GM12878 (cell line): ENCODE measurements around the gene AHNAK. TPM values are rescaled to one million over a fixed set of nuclear protein-coding genes. Genes with fewer than 3 reads are reported as not detected.

Experiments
- ATAC-seq: fragments of 200-7000 bp; cut with Tn5 transposase; 3 replicates; pipeline ENCODE4 v1.9.1; 2020; ENCODE audit warnings: mild to moderate bottlenecking, moderate library complexity
- BruUV-seq: library from RNA; stranded (reverse); fragments of 400-500 nt; replicated peaks from 2 replicates; lab custom pipeline; 2021; lab: Mats Ljungman, UMichigan
- CTCF ChIA-PET: fragments of 300-600 bp; sonication (Branson Sonifier 250); formaldehyde crosslinking; extraction: SDS; loops from one replicate; lab custom pipeline; 2021; ENCODE audit warnings: inconsistent platforms; lab: Yijun Ruan, JAX
- POLR2A ChIA-PET: fragments of 350-600 bp; formaldehyde crosslinking; extraction: SDS; loops from one replicate; lab custom pipeline; 2021; ENCODE audit warnings: inconsistent platforms; lab: Charles Lee
- RAD21 ChIA-PET: fragments of 300-600 bp; sonication (Branson Sonifier 250); formaldehyde crosslinking; loops from one replicate; lab custom pipeline; 2023; ENCODE audit warnings: antibody characterized with exemption; ENCODE audit not compliant: unreplicated experiment; lab: Charles Lee
- SMC1A ChIA-PET: fragments of 300-600 bp; sonication (Branson Sonifier 250); formaldehyde crosslinking; loops from one replicate; lab custom pipeline; 2023; ENCODE audit not compliant: unreplicated experiment, uncharacterized antibody; lab: Charles Lee
- DNase-seq: peaks from one replicate; pipeline ENCODE4 v3.0.0-alpha.2; 2011; ENCODE audit warnings: low read depth, low spot score
- FAIRE-seq: peaks from 3 replicates; lab custom pipeline; 2011; peaks lifted over from hg19 to GRCh38; lab: Jason Lieb, UNC
- H2AFZ ChIP-seq: 2 replicates; pipeline ENCODE4 v1.6.0; 2011; ENCODE audit warnings: low read depth, low read length, control low read depth; ENCODE audit not compliant: control insufficient read depth
- H3K27ac ChIP-seq: 2 replicates; pipeline ENCODE4 v1.5.1; 2011; ENCODE audit warnings: control low read depth; ENCODE audit not compliant: control insufficient read depth, insufficient read depth
- H3K27me3 ChIP-seq, 2 experiments: replicated peaks in 1 of 2; 2 replicates each; pipeline versions ENCODE4 v1.6.0 to v1.6.1; 2011; ENCODE audit warnings: low read length in 1 of 2; ENCODE audit not compliant: control insufficient read depth in 2 of 2, insufficient read depth in 2 of 2
- H3K36me3 ChIP-seq, 2 experiments: 2 replicates each; pipeline ENCODE4 v1.5.1; 2011; ENCODE audit warnings: low read length in 1 of 2; ENCODE audit not compliant: control insufficient read depth in 2 of 2, insufficient read depth in 2 of 2
- H3K4me1 ChIP-seq: 2 replicates; pipeline ENCODE4 v1.6.1; 2011; ENCODE audit warnings: mild to moderate bottlenecking, low read length, moderate library complexity, mixed read lengths; ENCODE audit not compliant: control insufficient read depth, insufficient read depth
- H3K4me2 ChIP-seq: 2 replicates; pipeline ENCODE4 v1.6.0; 2011; ENCODE audit warnings: control low read depth; ENCODE audit not compliant: control insufficient read depth, insufficient read depth
- H3K4me3 ChIP-seq: fragments of 200-600 bp; sonication (generic); 2 replicates; pipeline ENCODE4 v1.5.1; 2016
- H3K79me2 ChIP-seq: 2 replicates; pipeline ENCODE4 v1.6.0; 2011; ENCODE audit warnings: low read length; ENCODE audit not compliant: control insufficient read depth, insufficient read depth
- H3K9ac ChIP-seq: 2 replicates; pipeline ENCODE4 v1.8.0; 2011; ENCODE audit warnings: low read length, control low read depth, mixed read lengths; ENCODE audit not compliant: control insufficient read depth, insufficient read depth
- H3K9me3 ChIP-seq: replicated peaks from 3 replicates; pipeline ENCODE4 v1.5.1; 2011; ENCODE audit warnings: mild to moderate bottlenecking, low read length; ENCODE audit not compliant: control insufficient read depth, insufficient read depth
- H4K20me1 ChIP-seq: 2 replicates; pipeline ENCODE4 v1.6.0; 2011; ENCODE audit not compliant: control insufficient read depth, insufficient read depth
- CHD1 ChIP-seq: IDR thresholded peaks from 2 replicates; pipeline ENCODE4 v1.6.1; 2012; ENCODE audit warnings: low read depth, low read length, improper control_type of control experiment
- EED ChIP-seq: sonication (generic); IDR thresholded peaks from 2 replicates; pipeline ENCODE4 v1.6.1; 2016; ENCODE audit warnings: antibody characterized with exemption, low read depth
- EP300 ChIP-seq, 2 experiments: fragments of 150-350 bp in 1 of 2; IDR thresholded peaks; 2 replicates each; pipeline ENCODE4 v1.6.1; 2011 to 2012; ENCODE audit warnings: low read depth in 2 of 2, low read length in 2 of 2, borderline replicate concordance in 1 of 2, improper control_type of control experiment in 1 of 2, inconsistent platforms in 1 of 2; ENCODE audit not compliant: control insufficient read depth in 1 of 2
- ESRRA ChIP-seq: IDR thresholded peaks from 2 replicates; pipeline ENCODE4 v1.6.1; 2012; ENCODE audit warnings: mild to moderate bottlenecking, low read length, improper control_type of control experiment
- GABPA ChIP-seq: IDR thresholded peaks from 2 replicates; pipeline ENCODE4 v1.6.1; 2014; ENCODE audit warnings: antibody characterized with exemption, low read depth, mild to moderate bottlenecking, inconsistent platforms
- GATAD2B ChIP-seq: fragments of 450-650 bp; conservative IDR thresholded peaks from 2 replicates; pipeline ENCODE4 v1.6.1; 2017; ENCODE audit warnings: low read depth, mild to moderate bottlenecking, moderate library complexity
- JUNB ChIP-seq: IDR thresholded peaks from 2 replicates; pipeline ENCODE4 v1.6.1; 2016; ENCODE audit warnings: antibody characterized with exemption, mild to moderate bottlenecking
- NFXL1 ChIP-seq: fragments of 450-650 bp; IDR thresholded peaks from 2 replicates; pipeline ENCODE4 v1.6.1; 2017; ENCODE audit warnings: antibody characterized with exemption, mild to moderate bottlenecking, borderline replicate concordance
- RAD51 ChIP-seq: fragments of 450-650 bp; IDR thresholded peaks from 2 replicates; pipeline ENCODE4 v1.6.1; 2016; ENCODE audit warnings: moderate library complexity, mild to moderate bottlenecking, inconsistent platforms
- SIN3A ChIP-seq: IDR thresholded peaks from 2 replicates; pipeline ENCODE4 v1.6.1; 2012; ENCODE audit warnings: low read depth, low read length, improper control_type of control experiment
- SUPT20H ChIP-seq: IDR thresholded peaks from 2 replicates; pipeline ENCODE4 v1.6.1; 2011; ENCODE audit warnings: low read depth, mild to moderate bottlenecking, low read length, moderate library complexity, borderline replicate concordance; ENCODE audit not compliant: control insufficient read depth
- TCF12 ChIP-seq: IDR thresholded peaks from 2 replicates; pipeline ENCODE4 v1.6.1; 2011; ENCODE audit warnings: low read depth, mild to moderate bottlenecking, low read length
- YBX1 ChIP-seq: fragments of 450-650 bp; IDR thresholded peaks from 2 replicates; pipeline ENCODE4 v1.6.1; 2016; ENCODE audit warnings: antibody characterized with exemption
- WGBS: methylation state at CpG from one replicate; pipeline ENCODE4 v1.1.6; 2016; ENCODE audit warnings: low lambda C conversion rate; ENCODE audit not compliant: insufficient replicate concordance, insufficient coverage; ENCODE audit errors: missing lambda C conversion rate; 5-methylcytosine and 5-hydroxymethylcytosine counted together
- in situ Hi-C: fragments of 300-500 bp; cut with MboI; formaldehyde crosslinking; loops from 9 replicates; pipeline ENCODE4 v1.14.3; 2018; ENCODE audit warnings: mixed read lengths
- intact Hi-C: fragments of 100-400 bp; cut with micrococcal nuclease; formaldehyde crosslinking; loops from one replicate; pipeline ENCODE4 v1.14.2; 2022; ENCODE audit not compliant: unreplicated experiment
- polyA plus RNA-seq, 11 experiments: library from polyadenylated mRNA; depleted of rRNA in 4 of 11; unstranded in 6 of 11; stranded (reverse) in 5 of 11; fragments of >200 nt; fragmentation: Nextera tagmentation in 4 of 11; fragmentation: Illumina TruSeq in 1 of 11; extraction: Ambion mirVana in 4 of 11; extraction: Trizol in 1 of 11; gene quantifications; 1 replicate in 1 of 11; 2 replicates in 10 of 11; pipeline versions ENCODE4 v1.2.1 to v1.2.3, GENCODE V29; 2011 to 2016; ENCODE audit warnings: inconsistent platforms in 2 of 11, missing spikeins in 2 of 11, low read depth in 1 of 11
- total RNA-seq, 4 experiments: library from RNA; depleted of rRNA in 3 of 4; stranded (reverse); fragments of >200 nt in 3 of 4; fragmentation: Illumina TruSeq in 1 of 4; extraction: Trizol in 1 of 4; gene quantifications; 2 replicates each; pipeline versions ENCODE4 v1.2.1 to v1.2.3, GENCODE V29; 2013 to 2021
- TF ChIP-seq, protein P1 (sequence below): fragments of 450-650 bp; IDR thresholded peaks from 2 replicates; pipeline ENCODE4 v1.6.1; 2017; ENCODE audit warnings: mild to moderate bottlenecking
- TF ChIP-seq, protein P2 (sequence below): IDR thresholded peaks from 2 replicates; pipeline ENCODE4 v1.6.1; 2012; ENCODE audit warnings: low read depth, low read length, improper control_type of control experiment
- TF ChIP-seq, protein P3 (sequence below): IDR thresholded peaks from 2 replicates; pipeline ENCODE4 v1.6.1; 2011; ENCODE audit warnings: mild to moderate bottlenecking, low read depth, low read length, moderate library complexity; ENCODE audit not compliant: insufficient replicate concordance

Gene AHNAK
- total and polyA plus RNA-seq, 10 of the 15 experiments (the other 5 are each of a cell fraction or from before 2014, with no cell fraction given) = 0.76 to 90.3 (median 19.4) TPM

DNA sequence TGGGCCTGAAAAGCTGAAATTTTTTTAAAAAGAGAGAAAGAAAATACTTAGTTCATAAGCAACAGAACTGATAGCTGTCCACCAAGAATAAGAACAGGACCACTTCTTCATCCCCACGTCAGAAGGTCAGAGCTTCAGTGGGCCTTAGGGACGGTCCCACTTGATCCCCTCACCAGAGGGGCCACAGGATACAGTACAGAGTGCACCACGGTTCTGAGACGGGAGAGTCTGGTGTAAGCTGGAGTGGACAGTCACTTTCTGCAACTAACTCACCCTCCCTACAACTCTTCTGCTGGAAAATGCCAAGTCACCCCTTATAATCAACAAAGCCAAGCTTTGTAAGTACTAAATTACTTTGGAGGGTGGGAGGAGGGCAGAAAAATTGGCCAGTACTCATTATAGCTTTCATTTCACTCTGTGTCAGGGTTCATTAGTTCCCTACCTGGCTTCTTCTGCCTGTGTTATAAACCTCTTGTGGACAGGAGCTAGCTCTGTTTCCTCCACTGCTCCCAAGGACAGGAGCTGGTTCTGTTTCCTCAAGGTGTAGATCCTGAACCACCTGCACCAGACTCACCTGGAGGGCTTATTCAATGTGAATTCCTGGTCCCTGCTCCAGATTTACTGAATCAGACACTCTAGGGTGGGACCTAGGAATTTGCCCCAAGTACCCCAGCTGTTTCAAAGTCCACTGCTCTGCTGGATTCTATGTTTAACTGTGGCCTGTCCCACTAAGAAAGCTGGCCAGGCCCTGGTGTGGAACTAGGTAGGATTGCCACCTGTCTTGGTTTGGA lies 88.2 kb downstream of the AHNAK start:
- H3K9ac ChIP-seq = no peak overlapping the region
- ChIA-PET RAD21 (interaction anchor here (1.3 to 1.4 kb wide), 2 partner anchors 34 to 103 kb away, joined by 3 to 5 read pairs; no protein-coding TSS in a partner anchor), POLR2A (interaction anchor here (0.6 to 1.1 kb wide), 6 partner anchors 10 to 350 kb away, joined by 3 to 4 read pairs (median 4); no protein-coding TSS in a partner anchor), CTCF (interaction anchor here (0.6 to 2.1 kb wide), 13 partner anchors 8 to 681 kb away, joined by 3 to 7 read pairs (median 4); no protein-coding TSS in a partner anchor), SMC1A (interaction anchor here (0.6 to 2.0 kb wide), 5 partner anchors 13 to 1163 kb away, joined by 3 to 7 read pairs (median 4); partner anchors contain the start of genes B3GAT3 and VWCE)
- BruUV-seq = no TSS peak
- no peak for TF ChIP-seq GABPA
- TF ChIP-seq, protein P1, sequence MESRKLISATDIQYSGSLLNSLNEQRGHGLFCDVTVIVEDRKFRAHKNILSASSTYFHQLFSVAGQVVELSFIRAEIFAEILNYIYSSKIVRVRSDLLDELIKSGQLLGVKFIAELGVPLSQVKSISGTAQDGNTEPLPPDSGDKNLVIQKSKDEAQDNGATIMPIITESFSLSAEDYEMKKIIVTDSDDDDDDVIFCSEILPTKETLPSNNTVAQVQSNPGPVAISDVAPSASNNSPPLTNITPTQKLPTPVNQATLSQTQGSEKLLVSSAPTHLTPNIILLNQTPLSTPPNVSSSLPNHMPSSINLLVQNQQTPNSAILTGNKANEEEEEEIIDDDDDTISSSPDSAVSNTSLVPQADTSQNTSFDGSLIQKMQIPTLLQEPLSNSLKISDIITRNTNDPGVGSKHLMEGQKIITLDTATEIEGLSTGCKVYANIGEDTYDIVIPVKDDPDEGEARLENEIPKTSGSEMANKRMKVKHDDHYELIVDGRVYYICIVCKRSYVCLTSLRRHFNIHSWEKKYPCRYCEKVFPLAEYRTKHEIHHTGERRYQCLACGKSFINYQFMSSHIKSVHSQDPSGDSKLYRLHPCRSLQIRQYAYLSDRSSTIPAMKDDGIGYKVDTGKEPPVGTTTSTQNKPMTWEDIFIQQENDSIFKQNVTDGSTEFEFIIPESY = no peak
- TF ChIP-seq RAD51 = no peak
- no peak for TF ChIP-seq GATAD2B
- TF ChIP-seq JUNB = no peak
- TF ChIP-seq ESRRA = no peak
- no peak for TF ChIP-seq SUPT20H
- TF ChIP-seq, protein P2, sequence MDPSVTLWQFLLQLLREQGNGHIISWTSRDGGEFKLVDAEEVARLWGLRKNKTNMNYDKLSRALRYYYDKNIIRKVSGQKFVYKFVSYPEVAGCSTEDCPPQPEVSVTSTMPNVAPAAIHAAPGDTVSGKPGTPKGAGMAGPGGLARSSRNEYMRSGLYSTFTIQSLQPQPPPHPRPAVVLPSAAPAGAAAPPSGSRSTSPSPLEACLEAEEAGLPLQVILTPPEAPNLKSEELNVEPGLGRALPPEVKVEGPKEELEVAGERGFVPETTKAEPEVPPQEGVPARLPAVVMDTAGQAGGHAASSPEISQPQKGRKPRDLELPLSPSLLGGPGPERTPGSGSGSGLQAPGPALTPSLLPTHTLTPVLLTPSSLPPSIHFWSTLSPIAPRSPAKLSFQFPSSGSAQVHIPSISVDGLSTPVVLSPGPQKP = no peak
- no peak for TF ChIP-seq TCF12
- no peak for TF ChIP-seq CHD1
- TF ChIP-seq SIN3A = no peak
- TF ChIP-seq, protein P3, sequence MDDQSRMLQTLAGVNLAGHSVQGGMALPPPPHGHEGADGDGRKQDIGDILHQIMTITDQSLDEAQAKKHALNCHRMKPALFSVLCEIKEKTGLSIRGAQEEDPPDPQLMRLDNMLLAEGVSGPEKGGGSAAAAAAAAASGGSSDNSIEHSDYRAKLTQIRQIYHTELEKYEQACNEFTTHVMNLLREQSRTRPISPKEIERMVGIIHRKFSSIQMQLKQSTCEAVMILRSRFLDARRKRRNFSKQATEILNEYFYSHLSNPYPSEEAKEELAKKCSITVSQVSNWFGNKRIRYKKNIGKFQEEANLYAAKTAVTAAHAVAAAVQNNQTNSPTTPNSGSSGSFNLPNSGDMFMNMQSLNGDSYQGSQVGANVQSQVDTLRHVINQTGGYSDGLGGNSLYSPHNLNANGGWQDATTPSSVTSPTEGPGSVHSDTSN = no peak
- no peak for TF ChIP-seq NFXL1
- TF ChIP-seq YBX1 = no peak
- no peak for TF ChIP-seq EED
- TF ChIP-seq EP300 (IDR thresholded peaks at IDR 0.05; ENCODE audit: borderline replicate concordance in 1 of 2, control insufficient read depth in 1 of 2, low read depth in 2 of 2, low read length in 2 of 2) = no peak
- 40% methylated on average over 4 of the region's 4 CpGs for WGBS
- H2AFZ ChIP-seq = no peak overlapping the region
- no peaks in the 10 kb centered on the region for H3K4me1 ChIP-seq
- DNase-seq (no peak), ATAC-seq (peak; percentile 24; the same call in 2 of the 3 replicates), FAIRE-seq (no peak)
- H3K36me3 ChIP-seq = no peaks in the 10 kb centered on the region
- no peak overlapping the region for H3K4me3 ChIP-seq
- H3K9me3 ChIP-seq = no peaks in the 10 kb centered on the region
- H3K27me3 ChIP-seq = no peaks in the 10 kb centered on the region
- in situ Hi-C loops (no loop called here), intact Hi-C loops (no loop called here)
- no peak overlapping the region for H3K4me2 ChIP-seq
- H3K79me2 ChIP-seq = no peaks in the 10 kb centered on the region
- H4K20me1 ChIP-seq = no peaks in the 10 kb centered on the region
- H3K27ac ChIP-seq = no peak overlapping the region
